Measurements from ENCODE around the gene COQ8A.

GRCh38 chr1:226901421-226901820, 38.7 kb upstream of the COQ8A start:
- TF ChIP-seq CTCF (IDR thresholded peaks at IDR 0.05 in 2 of 3, conservative IDR thresholded peaks at IDR 0.05 in 1 of 3; ENCODE audit: control insufficient read depth in 2 of 3, extremely low read depth in 1 of 3, insufficient read depth in 1 of 3, low read depth in 3 of 3, low read length in 3 of 3) = no peak
- no peak for TF ChIP-seq CHD4 (IDR thresholded peaks at IDR 0.05)
- TF ChIP-seq MYC (IDR thresholded peaks at IDR 0.05; ENCODE audit: insufficient read depth, insufficient read length, insufficient replicate concordance, low read length, severe bottlenecking) = no peak
- TF ChIP-seq RCOR1 (conservative IDR thresholded peaks at IDR 0.05; ENCODE audit: low read depth, low read length) = no peak
- TF ChIP-seq USF2 (IDR thresholded peaks at IDR 0.05; ENCODE audit: borderline replicate concordance, low read depth, low read length) = no peak

Data from GM12878 (cell line).